Activated CD8-positive, alpha-beta memory T cell treated with anti-CD3 and anti-CD28 coated beads, Interleukin-2, amount 10 ng/mL, durations not matched to agents 7 days and 5 days (primary cell): ENCODE results near the gene PDLIM7. TPM values are rescaled to one million over a fixed set of nuclear protein-coding genes. Genes with fewer than 3 reads are reported as not detected.

Experiments
- ATAC-seq: fragments of 150-1000 bp; cut with Tn5 transposase; one replicate; pipeline ENCODE4 v1.10.0; 2021; ENCODE audit warnings: moderate library complexity
- CTCF ChIA-PET: fragments of 350-600 bp; sonication (Branson Sonifier 250); formaldehyde crosslinking; loops from one replicate; lab custom pipeline; 2021; ENCODE audit warnings: antibody characterized with exemption; lab: Charles Lee
- DNase-seq: peaks from one replicate; pipeline ENCODE4 v3.0.0-alpha.2; 2020
- H3K27ac Mint-ChIP-seq: one replicate; pipeline ENCODE4 v1.8.0; 2021; ENCODE audit warnings: mild to moderate bottlenecking, mixed read lengths
- H3K27me3 Mint-ChIP-seq: one replicate; pipeline ENCODE4 v1.8.0; 2021; ENCODE audit warnings: mixed read lengths
- H3K36me3 Mint-ChIP-seq: one replicate; pipeline ENCODE4 v1.8.0; 2021; ENCODE audit warnings: mild to moderate bottlenecking, mixed read lengths
- H3K4me1 Mint-ChIP-seq: one replicate; pipeline ENCODE4 v1.8.0; 2021; ENCODE audit warnings: mixed read lengths
- H3K4me3 Mint-ChIP-seq: one replicate; pipeline ENCODE4 v1.8.0; 2021; ENCODE audit warnings: mild to moderate bottlenecking, moderate library complexity, mixed read lengths
- H3K9me3 Mint-ChIP-seq: one replicate; pipeline ENCODE4 v1.8.0; 2022; ENCODE audit warnings: low read depth, mixed read lengths
- total RNA-seq, 2 experiments: library from RNA; stranded (reverse); gene quantifications; one replicate each; pipeline ENCODE4 v1.2.3, GENCODE V29; 2021

The PDLIM7 gene
- total RNA-seq, 2 experiments from 2014 or later: 72.9 to 81.2 TPM

- peak; percentile 75 for ATAC-seq
- CTCF ChIA-PET: interaction anchor here (0.7 to 4.6 kb wide), 10 partner anchors 10 to 119 kb away, joined by 3 to 26 read pairs (median 7); no protein-coding TSS in a partner anchor
Measured at GRCh38 chr5:177478711-177479646, 18.4 kb downstream of the PDLIM7 start.

GRCh38 chr5:177477701-177478477, 19.5 kb downstream of the PDLIM7 start:
- Mint-ChIP-seq H3K27me3 (no peaks in the 10 kb centered on the region), H3K4me3 (no peak overlapping the region), H3K4me1 (peaks cover 47% of the 10 kb centered on the region), H3K9me3 (no peaks in the 10 kb centered on the region), H3K36me3 (no peaks in the 10 kb centered on the region), H3K27ac (peak overlapping the region; percentile 90)
- CTCF ChIA-PET: interaction anchor here (0.7 to 4.6 kb wide), 11 partner anchors 11 to 117 kb away, joined by 3 to 26 read pairs (median 5); partner anchors contain the start of gene PDLIM7
- DNase-seq (no peak), ATAC-seq (no peak)

More at GRCh38 chr5:177478711-177479646, 18.4 kb downstream of the PDLIM7 start:
- DNase-seq: peak; percentile 67
- peaks cover 3% of the 10 kb centered on the region for H3K36me3 Mint-ChIP-seq
- H3K27ac Mint-ChIP-seq: peak overlapping the region; percentile 90
- peaks cover 45% of the 10 kb centered on the region for H3K4me1 Mint-ChIP-seq
- no peak overlapping the region for H3K4me3 Mint-ChIP-seq
- no peaks in the 10 kb centered on the region for H3K27me3 Mint-ChIP-seq
- no peaks in the 10 kb centered on the region for H3K9me3 Mint-ChIP-seq

- Mint-ChIP-seq H3K27me3 (no peaks in the 10 kb centered on the region), H3K4me1 (peaks cover 52% of the 10 kb centered on the region), H3K4me3 (no peak overlapping the region), H3K36me3 (no peaks in the 10 kb centered on the region), H3K9me3 (no peaks in the 10 kb centered on the region), H3K27ac (peak overlapping the region; percentile 19)
- ATAC-seq (no peak), DNase-seq (no peak)
- CTCF ChIA-PET: interaction anchor here (0.7 to 9.1 kb wide), 11 partner anchors 11 to 73 kb away, joined by 3 to 136 read pairs (median 4); partner anchors contain the start of gene PDLIM7
Measured at GRCh38 chr5:177476531-177477233, 20.7 kb downstream of the PDLIM7 start.

GRCh38 chr5:177475563-177476427, 21.6 kb downstream of the PDLIM7 start:
- CTCF ChIA-PET: interaction anchor here (0.8 to 9.1 kb wide), 6 partner anchors 12 to 72 kb away, joined by 3 to 136 read pairs (median 4); partner anchors contain the start of gene PDLIM7
- Mint-ChIP-seq H3K27me3 (no peaks in the 10 kb centered on the region), H3K4me1 (peaks cover 61% of the 10 kb centered on the region), H3K36me3 (no peaks in the 10 kb centered on the region), H3K4me3 (no peak overlapping the region), H3K27ac (peak overlapping the region; percentile 50), H3K9me3 (no peaks in the 10 kb centered on the region)
- DNase-seq: no peak
- no peak for ATAC-seq

GRCh38 chr5:177474846-177475562, 22.4 kb downstream of the PDLIM7 start:
- peak overlapping the region; percentile 50 for H3K27ac Mint-ChIP-seq
- DNase-seq (no peak), ATAC-seq (no peak)
- H3K27me3 Mint-ChIP-seq: no peaks in the 10 kb centered on the region
- peaks cover 67% of the 10 kb centered on the region for H3K4me1 Mint-ChIP-seq
- no peaks in the 10 kb centered on the region for H3K36me3 Mint-ChIP-seq
- H3K9me3 Mint-ChIP-seq: no peaks in the 10 kb centered on the region
- CTCF ChIA-PET: interaction anchor here (1.3 to 9.1 kb wide), 4 partner anchors 12 to 23 kb away, joined by 3 to 136 read pairs (median 9); partner anchors contain the start of gene PDLIM7
- H3K4me3 Mint-ChIP-seq: peak overlapping the region; percentile 60

GRCh38 chr5:177474002-177474476, 23.4 kb downstream of the PDLIM7 start:
- H3K9me3 Mint-ChIP-seq: no peaks in the 10 kb centered on the region
- H3K4me1 Mint-ChIP-seq: peaks cover 62% of the 10 kb centered on the region
- H3K27ac Mint-ChIP-seq: peak overlapping the region; percentile 73
- ATAC-seq (no peak), DNase-seq (no peak)
- CTCF ChIA-PET: interaction anchor here (3.4 to 9.1 kb wide), 3 partner anchors 16 to 24 kb away, joined by 12 to 136 read pairs (median 35); partner anchors contain the start of gene PDLIM7
- H3K36me3 Mint-ChIP-seq: no peaks in the 10 kb centered on the region
- H3K27me3 Mint-ChIP-seq: no peaks in the 10 kb centered on the region
- H3K4me3 Mint-ChIP-seq: peak overlapping the region; percentile 60

GRCh38 chr5:177473443-177474001, 23.9 kb downstream of the PDLIM7 start, which contains the start of gene DBN1:
Gene DBN1, minus strand, starts transcription at chr5:177473634. Its CDS starts 113 bp downstream, at chr5:177473521.
- Mint-ChIP-seq H3K4me3 (peak within 1 kb of the TSS; percentile 77), H3K9me3 (no peaks in the 10 kb centered on the region), H3K27ac (peak within 1 kb of the TSS; percentile 84), H3K36me3 (no peaks in the 10 kb centered on the region), H3K27me3 (no peaks in the 10 kb centered on the region), H3K4me1 (peaks cover 56% of the 10 kb centered on the region)
- DNase-seq (peak; percentile 59), ATAC-seq (peak; percentile 35)
- CTCF ChIA-PET: interaction anchor here (2.0 to 9.1 kb wide), 5 partner anchors 15 to 163 kb away, joined by 4 to 136 read pairs (median 35); partner anchors contain the start of gene PDLIM7

GRCh38 chr5:177472460-177473442, 24.7 kb downstream of the PDLIM7 start:
- Mint-ChIP-seq H3K27ac (peak overlapping the region; percentile 91), H3K9me3 (no peaks in the 10 kb centered on the region), H3K4me1 (peaks cover 52% of the 10 kb centered on the region), H3K4me3 (peak overlapping the region; percentile 77), H3K27me3 (no peaks in the 10 kb centered on the region), H3K36me3 (no peaks in the 10 kb centered on the region)
- ATAC-seq (peak; percentile 65), DNase-seq (peak; percentile 91)
- CTCF ChIA-PET: interaction anchor here (0.8 to 9.1 kb wide), 12 partner anchors 9 to 162 kb away, joined by 3 to 136 read pairs (median 5); partner anchors contain the start of genes PDLIM7 and RGS14

GRCh38 chr5:177471610-177472356, 25.6 kb downstream of the PDLIM7 start:
- H3K9me3 Mint-ChIP-seq: no peaks in the 10 kb centered on the region
- H3K4me1 Mint-ChIP-seq: peaks cover 50% of the 10 kb centered on the region
- peak overlapping the region; percentile 91 for H3K27ac Mint-ChIP-seq
- ATAC-seq (peak; percentile 54), DNase-seq (peak; percentile 90)
- H3K27me3 Mint-ChIP-seq: no peaks in the 10 kb centered on the region
- CTCF ChIA-PET: interaction anchor here (0.8 to 9.1 kb wide), 15 partner anchors 9 to 161 kb away, joined by 3 to 136 read pairs (median 5); partner anchors contain the start of genes PDLIM7, PRR7 and RGS14
- peaks cover 7% of the 10 kb centered on the region for H3K36me3 Mint-ChIP-seq
- peak overlapping the region; percentile 77 for H3K4me3 Mint-ChIP-seq
